NCI-H2029 treated with DMSO at 0.1 percent for 48 hours (cell line): ENCODE measurements around the gene HOXD10.

Experiments used
- DNase-seq: peaks from one replicate; lab custom pipeline; 2025; lab: John Stamatoyannopoulos, UW

Gene HOXD10

GRCh38 chr2:176115883-176116813, at the start of gene HOXD10:
HOXD10 (plus strand) TSS chr2:176116778; CDS start chr2:176116834, 56 bp downstream.
- DNase-seq = no peak

- DNase-seq = no peak
Measured at GRCh38 chr2:176067589-176068418, 48.8 kb upstream of the HOXD10 start.

GRCh38 chr2:176068419-176068832, 48.2 kb upstream of the HOXD10 start:
- no peak for DNase-seq

GRCh38 chr2:176071330-176072291, 45.0 kb upstream of the HOXD10 start:
- no peak for DNase-seq

- no peak for DNase-seq
Measured at GRCh38 chr2:176072292-176072669, 44.3 kb upstream of the HOXD10 start.

GRCh38 chr2:176072951-176073904, 43.4 kb upstream of the HOXD10 start:
- no peak for DNase-seq

GRCh38 chr2:176074919-176075425, 41.6 kb upstream of the HOXD10 start:
- DNase-seq = no peak

GRCh38 chr2:176075481-176075880, 41.1 kb upstream of the HOXD10 start:
- DNase-seq = no peak

GRCh38 chr2:176076063-176076462, 40.5 kb upstream of the HOXD10 start:
- no peak for DNase-seq

GRCh38 chr2:176076796-176077195, 39.8 kb upstream of the HOXD10 start:
- DNase-seq = no peak

GRCh38 chr2:176078541-176079284, 37.9 kb upstream of the HOXD10 start:
- no peak for DNase-seq

- no peak for DNase-seq
Measured at GRCh38 chr2:176079285-176079830, 37.2 kb upstream of the HOXD10 start.

GRCh38 chr2:176079831-176080539, 36.6 kb upstream of the HOXD10 start:
- DNase-seq = no peak

GRCh38 chr2:176080540-176081375, 35.8 kb upstream of the HOXD10 start:
- no peak for DNase-seq

GRCh38 chr2:176081376-176081836, 35.2 kb upstream of the HOXD10 start:
- DNase-seq = no peak

- DNase-seq = no peak
Measured at GRCh38 chr2:176081837-176082524, 34.6 kb upstream of the HOXD10 start.

- DNase-seq = no peak
Measured at GRCh38 chr2:176082525-176082823, 34.1 kb upstream of the HOXD10 start.
